GM23248 (cell line): ENCODE measurements around the gene CHCT1. TPM values are rescaled to one million over a fixed set of nuclear protein-coding genes. Genes with fewer than 3 reads are reported as not detected.

Source experiments
- DNase-seq: peaks from one replicate; pipeline ENCODE4 v3.0.0-alpha.2; 2015
- H2AFZ ChIP-seq: fragments of 200-600 bp; sonication (generic); 2 replicates; pipeline ENCODE4 v1.6.1; 2016; ENCODE audit warnings: antibody characterized with exemption
- H3F3A ChIP-seq: fragments of 200-600 bp; sonication (generic); 2 replicates; pipeline ENCODE4 v1.6.1; 2016; ENCODE audit warnings: mild to moderate bottlenecking, antibody characterized with exemption, mixed run types; ENCODE audit not compliant: insufficient read depth
- H3K27ac ChIP-seq: fragments of 200-600 bp; sonication (generic); 2 replicates; pipeline ENCODE4 v1.5.1; 2016; ENCODE audit warnings: mild to moderate bottlenecking
- H3K27me3 ChIP-seq: fragments of 200-600 bp; sonication (generic); replicated peaks from 2 replicates; pipeline ENCODE4 v1.6.1; 2016; ENCODE audit warnings: mild to moderate bottlenecking; ENCODE audit not compliant: insufficient read depth
- H3K36me3 ChIP-seq: fragments of 200-600 bp; sonication (generic); 2 replicates; pipeline ENCODE4 v1.6.1; 2016; ENCODE audit warnings: low read depth, mild to moderate bottlenecking
- H3K4me1 ChIP-seq: fragments of 200-600 bp; sonication (generic); 2 replicates; pipeline ENCODE4 v1.6.1; 2016; ENCODE audit warnings: mild to moderate bottlenecking; ENCODE audit not compliant: insufficient read depth
- H3K4me2 ChIP-seq: fragments of 200-600 bp; sonication (generic); one replicate; pipeline ENCODE4 v1.6.1; 2016; ENCODE audit warnings: mild to moderate bottlenecking; ENCODE audit not compliant: unreplicated experiment
- H3K4me3 ChIP-seq: fragments of 200-600 bp; sonication (generic); 2 replicates; pipeline ENCODE4 v1.5.1; 2016; ENCODE audit warnings: mild to moderate bottlenecking
- H3K79me2 ChIP-seq: fragments of 200-600 bp; sonication (generic); 2 replicates; pipeline ENCODE4 v1.6.1; 2016; ENCODE audit warnings: mild to moderate bottlenecking; ENCODE audit not compliant: insufficient read depth
- H3K9ac ChIP-seq: fragments of 200-600 bp; sonication (generic); 2 replicates; pipeline ENCODE4 v1.6.1; 2016; ENCODE audit warnings: mild to moderate bottlenecking
- H3K9me2 ChIP-seq: fragments of 200-600 bp; sonication (generic); 2 replicates; pipeline ENCODE4 v1.6.1; 2016; ENCODE audit warnings: mixed run types, mild to moderate bottlenecking, moderate library complexity; ENCODE audit not compliant: insufficient read depth
- H3K9me3 ChIP-seq: fragments of 200-600 bp; sonication (generic); one replicate; pipeline ENCODE4 v1.6.1; 2017; ENCODE audit warnings: low read depth
- H4K20me1 ChIP-seq: fragments of 200-600 bp; sonication (generic); 2 replicates; pipeline ENCODE4 v1.6.0; 2016; ENCODE audit not compliant: insufficient read depth
- EZH2 ChIP-seq: fragments of 200-600 bp; sonication (generic); IDR thresholded peaks from 2 replicates; pipeline ENCODE4 v1.6.1; 2018; ENCODE audit warnings: antibody characterized with exemption, mild to moderate bottlenecking; ENCODE audit not compliant: insufficient read depth, poor library complexity, severe bottlenecking
- EZH2phosphoT487 ChIP-seq: fragments of 200-600 bp; sonication (generic); IDR thresholded peaks from 2 replicates; pipeline ENCODE4 v1.6.1; 2018; ENCODE audit warnings: antibody characterized with exemption, moderate library complexity, mild to moderate bottlenecking, low read depth; ENCODE audit not compliant: insufficient read depth
- WGBS, 2 experiments: methylation state at CpG; one replicate each; pipeline ENCODE4 v1.1.6; 2015 to 2017; ENCODE audit warnings: low lambda C conversion rate in 2 of 2, low coverage in 1 of 2; ENCODE audit errors: missing lambda C conversion rate in 2 of 2; 5-methylcytosine and 5-hydroxymethylcytosine counted together
- in situ Hi-C: fragments of 300-500 bp; cut with MboI; formaldehyde crosslinking; loops from 2 replicates; pipeline ENCODE4 v1.15.0; 2020
- polyA plus RNA-seq: library from polyadenylated mRNA; unstranded; fragments of >200 nt; fragmentation: Nextera tagmentation; extraction: Ambion mirVana; gene quantifications from 2 replicates; pipeline ENCODE4 v1.2.1, GENCODE V29; 2016
- total RNA-seq: library from RNA; depleted of rRNA; stranded (reverse); fragments of >200 nt; shearing (Covaris generic); gene quantifications from 2 replicates; pipeline ENCODE4 v1.2.3, GENCODE V29; 2014

CHCT1 gene
- total and polyA plus RNA-seq, 2 experiments from 2014 or later = not detected

GRCh38 chr17:60451071-60451470 lies 28.8 kb downstream of the CHCT1 start:
- TF ChIP-seq EZH2phosphoT487 (no peak), EZH2 (no peak)
- Histone ChIP-seq H3K36me3 (peaks cover 75% of the 10 kb centered on the region), H3K4me3 (no peak overlapping the region), H3K79me2 (0 out of 2 replicates have a peak, but pooled peaks cover 5% of the 10 kb centered on the region), H3K27ac (no peak overlapping the region), H3K9ac (no peak overlapping the region), H3F3A (0 out of 2 replicates have a peak, but pooled peaks cover 8% of the 10 kb centered on the region), H3K9me3 (no peaks in the 10 kb centered on the region), H4K20me1 (no peaks in the 10 kb centered on the region), H3K4me1 (no peaks in the 10 kb centered on the region), H3K4me2 (no peak overlapping the region), H3K9me2 (no peaks in the 10 kb centered on the region), H3K27me3 (no peaks in the 10 kb centered on the region), H2AFZ (no peak overlapping the region)
- WGBS, 2 experiments = 96 to 98% methylated on average over 1 of the region's 1 CpG
- in situ Hi-C loops = no loop called here
- DNase-seq = no peak

- no peak overlapping the region for H3K4me2 ChIP-seq
- no peaks in the 10 kb centered on the region for H3K9me3 ChIP-seq
- H3K27ac ChIP-seq = no peak overlapping the region
- no peaks in the 10 kb centered on the region for H3K9me2 ChIP-seq
- no peak for TF ChIP-seq EZH2phosphoT487
- no peak overlapping the region for H3K9ac ChIP-seq
- no peak for DNase-seq
- no peaks in the 10 kb centered on the region for H3K27me3 ChIP-seq
- in situ Hi-C loops = no loop called here
- H3F3A ChIP-seq = 0 out of 2 replicates have a peak, but pooled peaks cover under 1% of the 10 kb centered on the region
- no peaks in the 10 kb centered on the region for H4K20me1 ChIP-seq
- H3K79me2 ChIP-seq = 0 out of 2 replicates have a peak, but pooled peaks cover 5% of the 10 kb centered on the region
- H3K36me3 ChIP-seq = peaks cover 75% of the 10 kb centered on the region
- H2AFZ ChIP-seq = no peak overlapping the region
- H3K4me1 ChIP-seq = no peaks in the 10 kb centered on the region
- H3K4me3 ChIP-seq = no peak overlapping the region
Measured at GRCh38 chr17:60451965-60452364, 29.7 kb downstream of the CHCT1 start.

GRCh38 chr17:60455378-60455777 lies 33.1 kb downstream of the CHCT1 start:
- in situ Hi-C loops = no loop called here
- TF ChIP-seq EZH2phosphoT487 (no peak), EZH2 (no peak)
- Histone ChIP-seq H3K27ac (no peak overlapping the region), H3K9ac (no peak overlapping the region), H3K9me2 (no peaks in the 10 kb centered on the region), H3K4me2 (no peak overlapping the region), H3K36me3 (peaks cover 80% of the 10 kb centered on the region), H4K20me1 (no peaks in the 10 kb centered on the region), H3K4me3 (no peak overlapping the region), H3K9me3 (no peaks in the 10 kb centered on the region), H3F3A (no peaks in the 10 kb centered on the region), H2AFZ (no peak overlapping the region), H3K27me3 (no peaks in the 10 kb centered on the region), H3K4me1 (no peaks in the 10 kb centered on the region), H3K79me2 (peaks cover 18% of the 10 kb centered on the region; the same call in 1 of the 2 replicates)
- no peak for DNase-seq
- 97 to 98% methylated on average over 4 of the region's 4 CpGs for WGBS, 2 experiments

GRCh38 chr17:60457148-60457547 lies 34.9 kb downstream of the CHCT1 start:
- no peak overlapping the region for H3K27ac ChIP-seq
- H3K79me2 ChIP-seq = peaks cover 34% of the 10 kb centered on the region; the same call in 1 of the 2 replicates
- WGBS, 2 experiments = 98 to 100% methylated on average over 2 of the region's 2 CpGs
- no peak overlapping the region for H3K9ac ChIP-seq
- TF ChIP-seq EZH2 (no peak), EZH2phosphoT487 (no peak)
- DNase-seq = no peak
- no peaks in the 10 kb centered on the region for H3K9me2 ChIP-seq
- no peaks in the 10 kb centered on the region for H4K20me1 ChIP-seq
- H3K36me3 ChIP-seq = peaks cover 80% of the 10 kb centered on the region
- no peaks in the 10 kb centered on the region for H3K9me3 ChIP-seq
- H3K27me3 ChIP-seq = no peaks in the 10 kb centered on the region
- in situ Hi-C loops = no loop called here
- H2AFZ ChIP-seq = no peak overlapping the region
- no peak overlapping the region for H3K4me3 ChIP-seq
- H3K4me1 ChIP-seq = no peaks in the 10 kb centered on the region
- no peak overlapping the region for H3K4me2 ChIP-seq
- H3F3A ChIP-seq = no peaks in the 10 kb centered on the region

- Histone ChIP-seq H3K27me3 (no peaks in the 10 kb centered on the region), H3K36me3 (peaks cover 84% of the 10 kb centered on the region), H3K9me3 (no peaks in the 10 kb centered on the region), H3K4me2 (no peak overlapping the region), H3K79me2 (peaks cover 57% of the 10 kb centered on the region), H3K27ac (no peak overlapping the region), H3K9ac (no peak overlapping the region), H3K9me2 (no peaks in the 10 kb centered on the region), H3K4me3 (no peak overlapping the region), H2AFZ (no peak overlapping the region), H4K20me1 (no peaks in the 10 kb centered on the region), H3K4me1 (no peaks in the 10 kb centered on the region), H3F3A (no peaks in the 10 kb centered on the region)
- in situ Hi-C loops = no loop called here
- TF ChIP-seq EZH2phosphoT487 (no peak), EZH2 (no peak)
- no peak for DNase-seq
- WGBS, 2 experiments = 97 to 100% methylated on average over 1 of the region's 1 CpG
Measured at GRCh38 chr17:60461584-60461983, 39.3 kb downstream of the CHCT1 start.
